PFSK-1 (cell line): ENCODE results near the gene SLC2A11.

Experiments
- FOXP2 ChIP-seq: optimal IDR thresholded peaks from 2 replicates; pipeline ENCODE3; 2011; ENCODE audit warnings: borderline replicate concordance, control low read depth, inconsistent platforms; ENCODE audit not compliant: insufficient read depth; ENCODE audit errors: extremely low read length, extremely low read depth
- POLR2AphosphoS5 ChIP-seq: IDR thresholded peaks from 2 replicates; pipeline ENCODE4 v1.6.1; 2012; ENCODE audit warnings: low read depth, mild to moderate bottlenecking, control low read depth, low read length, moderate library complexity
- SIN3A ChIP-seq: IDR thresholded peaks from 2 replicates; pipeline ENCODE4 v1.6.1; 2012; ENCODE audit warnings: mild to moderate bottlenecking, low read length, moderate library complexity, borderline replicate concordance; ENCODE audit not compliant: insufficient read depth
- TAF1 ChIP-seq: IDR thresholded peaks from 2 replicates; pipeline ENCODE4 v1.6.1; 2012; ENCODE audit warnings: low read length, control low read depth, borderline replicate concordance; ENCODE audit not compliant: insufficient read depth
- TF ChIP-seq, protein P1 (sequence below), 2 experiments: IDR thresholded peaks; 2 replicates each; pipeline versions ENCODE4 v1.6.1 to v1.8.0; 2011 to 2012; ENCODE audit warnings: low read depth in 2 of 2, low read length in 2 of 2, control low read depth in 1 of 2, inconsistent platforms in 1 of 2, mild to moderate bottlenecking in 1 of 2, moderate library complexity in 1 of 2; ENCODE audit not compliant: insufficient read depth in 1 of 2

Gene SLC2A11

DNA sequence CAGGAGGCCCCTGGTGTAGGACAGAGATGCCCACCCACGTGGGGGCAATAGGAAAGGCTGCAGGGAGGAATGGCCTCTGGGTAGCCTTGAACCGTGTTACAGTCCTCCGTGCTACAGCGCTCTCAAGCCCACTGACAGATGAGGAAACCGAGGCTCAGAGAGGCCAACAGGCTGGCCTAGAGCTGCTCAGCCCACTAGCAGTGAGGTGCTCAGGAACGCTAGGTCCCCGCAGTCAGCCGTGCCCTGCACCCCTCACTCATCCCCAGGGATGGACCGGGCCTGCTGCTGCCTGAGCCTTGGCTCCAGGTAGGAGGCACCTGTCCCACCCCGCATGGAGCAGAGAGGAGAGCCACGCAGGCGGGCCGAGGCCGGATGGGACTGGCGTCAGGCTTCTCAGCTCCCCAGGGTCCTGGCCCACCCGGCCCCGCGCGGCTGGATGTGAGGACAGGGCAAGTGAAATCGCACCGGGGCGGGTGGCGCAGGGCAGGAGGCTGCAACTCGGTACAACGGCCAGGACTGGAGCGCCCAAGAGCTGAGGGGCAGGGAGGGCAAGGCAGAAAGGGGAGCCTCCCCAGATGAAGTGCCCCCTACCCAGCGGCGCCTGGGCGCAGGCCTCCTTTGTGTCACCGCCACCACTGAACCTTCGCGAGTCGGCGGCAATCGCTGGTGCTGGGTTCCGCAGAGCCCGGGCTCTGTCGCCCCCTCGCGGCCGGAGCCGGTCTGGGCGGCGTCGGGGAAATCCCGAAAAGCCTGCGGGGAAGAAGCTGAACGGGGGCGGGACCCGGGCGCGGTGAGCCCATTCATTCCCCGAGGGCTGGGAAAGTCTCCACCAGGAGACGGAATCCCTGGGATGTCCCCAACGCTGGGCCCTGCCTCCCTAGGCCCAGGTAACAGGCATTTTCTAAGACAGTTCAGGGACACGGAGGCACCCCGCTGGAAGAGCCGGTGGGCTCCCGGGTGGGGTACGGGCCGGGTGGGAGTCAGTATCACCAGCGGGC lies 8.4 kb upstream of the SLC2A11 start:
- TF ChIP-seq, protein P1, sequence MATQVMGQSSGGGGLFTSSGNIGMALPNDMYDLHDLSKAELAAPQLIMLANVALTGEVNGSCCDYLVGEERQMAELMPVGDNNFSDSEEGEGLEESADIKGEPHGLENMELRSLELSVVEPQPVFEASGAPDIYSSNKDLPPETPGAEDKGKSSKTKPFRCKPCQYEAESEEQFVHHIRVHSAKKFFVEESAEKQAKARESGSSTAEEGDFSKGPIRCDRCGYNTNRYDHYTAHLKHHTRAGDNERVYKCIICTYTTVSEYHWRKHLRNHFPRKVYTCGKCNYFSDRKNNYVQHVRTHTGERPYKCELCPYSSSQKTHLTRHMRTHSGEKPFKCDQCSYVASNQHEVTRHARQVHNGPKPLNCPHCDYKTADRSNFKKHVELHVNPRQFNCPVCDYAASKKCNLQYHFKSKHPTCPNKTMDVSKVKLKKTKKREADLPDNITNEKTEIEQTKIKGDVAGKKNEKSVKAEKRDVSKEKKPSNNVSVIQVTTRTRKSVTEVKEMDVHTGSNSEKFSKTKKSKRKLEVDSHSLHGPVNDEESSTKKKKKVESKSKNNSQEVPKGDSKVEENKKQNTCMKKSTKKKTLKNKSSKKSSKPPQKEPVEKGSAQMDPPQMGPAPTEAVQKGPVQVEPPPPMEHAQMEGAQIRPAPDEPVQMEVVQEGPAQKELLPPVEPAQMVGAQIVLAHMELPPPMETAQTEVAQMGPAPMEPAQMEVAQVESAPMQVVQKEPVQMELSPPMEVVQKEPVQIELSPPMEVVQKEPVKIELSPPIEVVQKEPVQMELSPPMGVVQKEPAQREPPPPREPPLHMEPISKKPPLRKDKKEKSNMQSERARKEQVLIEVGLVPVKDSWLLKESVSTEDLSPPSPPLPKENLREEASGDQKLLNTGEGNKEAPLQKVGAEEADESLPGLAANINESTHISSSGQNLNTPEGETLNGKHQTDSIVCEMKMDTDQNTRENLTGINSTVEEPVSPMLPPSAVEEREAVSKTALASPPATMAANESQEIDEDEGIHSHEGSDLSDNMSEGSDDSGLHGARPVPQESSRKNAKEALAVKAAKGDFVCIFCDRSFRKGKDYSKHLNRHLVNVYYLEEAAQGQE (IDR thresholded peaks at IDR 0.05; ENCODE audit: insufficient read depth in 1 of 2, low read depth in 2 of 2, low read length in 2 of 2): no peak
- TF ChIP-seq SIN3A: no peak
- no peak for TF ChIP-seq POLR2AphosphoS5
- TF ChIP-seq TAF1: no peak
- TF ChIP-seq FOXP2: no peak

DNA sequence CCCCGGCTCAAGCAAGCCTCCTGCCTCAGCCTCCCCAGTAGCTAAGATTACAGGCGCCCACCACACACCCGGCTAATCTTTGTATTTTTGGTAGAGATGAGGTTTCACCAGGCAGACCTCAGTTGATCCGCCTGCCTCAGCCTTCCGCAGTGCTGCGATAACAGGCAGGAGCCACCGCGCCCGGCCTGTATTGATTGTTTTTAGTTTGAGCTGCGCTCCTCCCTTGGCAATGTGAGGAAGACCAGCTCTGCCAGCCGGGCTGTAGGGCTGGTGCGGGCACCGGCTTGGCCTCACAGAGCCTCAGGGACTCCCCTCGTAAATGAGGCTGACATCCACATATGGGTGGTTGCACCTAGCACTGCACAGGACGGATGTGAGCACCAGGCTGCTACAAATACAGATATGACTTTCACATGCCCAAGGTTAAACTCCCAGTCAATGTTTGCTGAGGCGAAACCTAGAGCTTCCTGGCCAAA lies 7.5 kb upstream of the SLC2A11 start:
- TF ChIP-seq TAF1 (no peak), POLR2AphosphoS5 (no peak), SIN3A (no peak), FOXP2 (no peak)
- TF ChIP-seq, protein P1 (IDR thresholded peaks at IDR 0.05; ENCODE audit: insufficient read depth in 1 of 2, low read depth in 2 of 2, low read length in 2 of 2): no peak

DNA sequence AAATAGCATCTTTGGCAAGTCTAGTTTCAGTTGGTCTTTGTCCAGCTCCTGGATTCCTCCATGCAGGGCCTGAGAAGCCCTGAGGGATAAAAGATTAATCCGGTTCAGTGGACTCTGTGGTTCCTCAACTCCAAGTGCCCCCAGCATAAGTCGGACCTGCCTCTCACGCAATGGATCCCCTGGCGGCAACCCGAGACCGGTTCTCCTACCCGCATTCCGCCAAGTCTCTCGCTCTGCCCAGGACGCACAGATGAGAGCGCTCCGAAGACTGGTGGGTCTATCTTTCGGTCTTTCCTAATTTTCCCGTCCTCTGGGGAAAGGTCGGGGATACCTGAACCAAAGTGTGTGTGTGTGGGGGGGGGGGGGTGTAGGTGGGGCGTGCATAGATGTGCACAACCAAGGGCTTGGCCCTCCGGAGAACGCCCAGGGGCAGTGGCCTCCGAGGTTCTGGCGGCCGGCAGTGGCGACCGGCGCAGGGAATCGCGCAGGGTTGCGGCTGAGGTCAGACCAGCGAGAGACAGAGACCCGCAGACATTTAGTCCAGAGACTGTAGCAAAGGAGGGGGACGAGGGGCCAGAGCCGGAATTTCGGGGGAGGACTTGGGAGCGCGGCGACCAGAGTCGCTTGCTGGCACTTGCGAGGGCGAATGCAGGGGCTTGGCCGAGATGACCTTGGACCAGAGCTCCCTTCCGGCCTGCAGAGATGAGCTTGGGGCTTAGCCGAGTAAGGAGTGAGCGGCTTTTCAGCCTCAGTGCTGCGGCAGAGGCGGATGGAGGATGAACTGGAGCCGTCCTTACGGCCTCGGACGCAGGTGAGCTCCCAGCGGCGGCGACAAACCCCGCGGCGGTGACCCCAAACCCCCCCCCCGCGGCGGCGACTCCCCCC lies 712 bp upstream of the SLC2A11 start:
- TF ChIP-seq, protein P1 (IDR thresholded peaks at IDR 0.05; ENCODE audit: insufficient read depth in 1 of 2, low read depth in 2 of 2, low read length in 2 of 2): no peak
- TF ChIP-seq TAF1 (no peak), FOXP2 (no peak), POLR2AphosphoS5 (no peak), SIN3A (no peak)

DNA sequence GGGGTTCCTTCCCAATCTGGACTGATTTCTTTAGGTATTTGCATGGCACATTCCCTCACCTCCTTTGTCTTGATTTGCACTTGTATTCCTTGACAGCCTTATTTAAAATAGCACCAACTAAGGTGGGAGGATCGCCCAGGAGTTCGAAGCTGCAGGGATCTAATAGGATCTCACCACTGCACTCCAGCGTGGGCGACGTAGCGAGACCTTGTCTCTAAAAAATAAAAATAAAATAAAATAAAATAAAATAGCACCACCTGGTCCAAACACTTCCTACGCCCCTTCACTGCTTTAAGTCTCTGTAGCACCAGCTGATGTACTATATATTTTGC lies 775 bp downstream of the SLC2A11 start:
- TF ChIP-seq FOXP2: no peak
- no peak for TF ChIP-seq TAF1
- no peak for TF ChIP-seq SIN3A
- TF ChIP-seq, protein P1 (IDR thresholded peaks at IDR 0.05; ENCODE audit: insufficient read depth in 1 of 2, low read depth in 2 of 2, low read length in 2 of 2): no peak
